K562 (cell line): ENCODE measurements around the gene PLCB1. TPM values are rescaled to one million over a fixed set of nuclear protein-coding genes. Genes with fewer than 3 reads are reported as not detected.

Source experiments
- ATAC-seq: fragments of 200-7000 bp; cut with Tn5 transposase; 3 replicates; pipeline ENCODE4 v1.9.1; 2020; ENCODE audit warnings: moderate library complexity
- BruUV-seq: library from RNA; stranded (reverse); fragments of 400-500 nt; replicated peaks from 2 replicates; lab custom pipeline; 2021; lab: Mats Ljungman, UMichigan
- CTCF ChIA-PET: fragments of 300-600 bp; formaldehyde crosslinking; extraction: SDS; loops from one replicate; lab custom pipeline; 2021; ENCODE audit warnings: low intra/inter-chr PET ratio; lab: Yijun Ruan, JAX
- POLR2A ChIA-PET: fragments of 300-600, 350-650 bp; sonication (Branson Sonifier 250); formaldehyde crosslinking; extraction: SDS; loops from one replicate; lab custom pipeline; 2021; ENCODE audit warnings: antibody characterized with exemption, inconsistent platforms; lab: Yijun Ruan, JAX
- DNase-seq, 4 experiments: peaks; one replicate each; pipeline versions ENCODE4 v3.0.0 to v3.0.0-alpha.2; 2011 to 2018; ENCODE audit warnings: low spot score in 3 of 4, mixed read lengths in 3 of 4; ENCODE audit errors: extremely low read depth in 1 of 4
- FAIRE-seq: peaks from 2 replicates; lab custom pipeline; 2011; peaks lifted over from hg19 to GRCh38; lab: Jason Lieb, UNC
- H2AFZ ChIP-seq: 2 replicates; pipeline ENCODE4 v1.6.0; 2011; ENCODE audit warnings: low read depth, low read length, control low read depth, inconsistent platforms
- H3K27ac ChIP-seq: fragments of 200-600 bp; 3 replicates; pipeline ENCODE4 v1.8.0; 2011; ENCODE audit warnings: low read depth, mild to moderate bottlenecking, control low read depth, inconsistent platforms, low read length, moderate library complexity, mixed read lengths; ENCODE audit errors: extremely low read depth
- H3K27me3 ChIP-seq, 2 experiments: fragments of 300-600 bp in 1 of 2; 2 replicates in 1 of 2; 3 replicates in 1 of 2; pipeline versions ENCODE4 v1.6.0 to v1.8.0; 2011; ENCODE audit warnings: inconsistent platforms in 2 of 2, low read length in 2 of 2, mild to moderate bottlenecking in 1 of 2, mixed read lengths in 1 of 2, moderate library complexity in 1 of 2; ENCODE audit not compliant: control insufficient read depth in 2 of 2, insufficient read depth in 2 of 2
- H3K36me3 ChIP-seq: fragments of 300-600 bp; 3 replicates; pipeline ENCODE4 v1.8.0; 2011; ENCODE audit warnings: mild to moderate bottlenecking, low read length, inconsistent platforms; ENCODE audit not compliant: control insufficient read depth, insufficient read depth
- H3K4me1 ChIP-seq, 2 experiments: fragments of 200-600 bp in 1 of 2; replicated peaks in 1 of 2; 2 replicates in 1 of 2; 3 replicates in 1 of 2; pipeline versions ENCODE4 v1.5.1 to v1.8.0; 2011; ENCODE audit warnings: inconsistent platforms in 2 of 2, low read length in 2 of 2, mild to moderate bottlenecking in 1 of 2, mixed read lengths in 1 of 2, moderate library complexity in 1 of 2; ENCODE audit not compliant: control insufficient read depth in 2 of 2, insufficient read depth in 2 of 2
- H3K4me2 ChIP-seq: 2 replicates; pipeline ENCODE4 v1.6.1; 2011; ENCODE audit warnings: low read length, control low read depth, inconsistent platforms, mixed read lengths; ENCODE audit not compliant: insufficient read depth
- H3K4me3 ChIP-seq: fragments of 200-600 bp; sonication (generic), shearing (Covaris generic); 2 replicates; pipeline ENCODE4 v1.5.1; 2016; ENCODE audit warnings: control low read depth, inconsistent platforms
- H3K79me2 ChIP-seq: fragments of 200-600 bp; 3 replicates; pipeline ENCODE4 v1.8.0; 2011; ENCODE audit warnings: low read length, inconsistent platforms; ENCODE audit not compliant: control insufficient read depth, insufficient read depth
- H3K9ac ChIP-seq, 2 experiments: 2 replicates each; pipeline versions ENCODE4 v1.6.0 to v1.6.1; 2011; ENCODE audit warnings: low read depth in 2 of 2, low read length in 2 of 2, control low read depth in 1 of 2, inconsistent platforms in 1 of 2, mild to moderate bottlenecking in 1 of 2, mixed read lengths in 1 of 2; ENCODE audit not compliant: insufficient read depth in 1 of 2
- H3K9me1 ChIP-seq: one replicate; pipeline ENCODE4 v1.6.0; 2011; ENCODE audit warnings: inconsistent platforms, mild to moderate bottlenecking, low read length, moderate library complexity; ENCODE audit not compliant: control insufficient read depth, insufficient read depth
- H3K9me3 ChIP-seq: replicated peaks from 2 replicates; pipeline ENCODE4 v1.5.1; 2011; ENCODE audit warnings: low read depth, low read length, inconsistent platforms; ENCODE audit not compliant: control insufficient read depth, insufficient read depth
- H4K20me1 ChIP-seq: replicated peaks from 2 replicates; pipeline ENCODE4 v1.6.1; 2011; ENCODE audit warnings: low read length, inconsistent platforms, mixed read lengths; ENCODE audit not compliant: control insufficient read depth, insufficient read depth
- C11orf30 ChIP-seq: fragments of 450-650 bp; IDR thresholded peaks from 2 replicates; pipeline ENCODE4 v1.6.1; 2016; ENCODE audit warnings: low read depth, mild to moderate bottlenecking
- CGGBP1 ChIP-seq: fragments of 250-450 bp; sonication (Bioruptor Pico); IDR thresholded peaks from 2 replicates; pipeline ENCODE4 v1.9.0; 2021; ENCODE audit warnings: mild to moderate bottlenecking
- FOXK1 ChIP-seq: sonication (generic); formaldehyde crosslinking; IDR thresholded peaks from 2 replicates; pipeline ENCODE4 v1.8.0; 2022; ENCODE audit warnings: missing genetic modification reagents, mild to moderate bottlenecking, borderline replicate concordance
- GTF2E2 ChIP-seq: fragments of 200-800 bp; sonication (Bioruptor generic); IDR thresholded peaks from 2 replicates; pipeline ENCODE4 v1.6.1; 2016; ENCODE audit warnings: missing genetic modification characterization, missing compliant biosample characterization
- MAFF ChIP-seq: IDR thresholded peaks from 2 replicates; pipeline ENCODE4 v1.6.1; 2012; ENCODE audit warnings: low read length, improper control_type of control experiment
- MAFG ChIP-seq: fragments of 450-650 bp; conservative IDR thresholded peaks from 2 replicates; pipeline ENCODE4 v1.6.1; 2016; ENCODE audit warnings: missing genetic modification characterization, missing compliant biosample characterization
- MAFK ChIP-seq: IDR thresholded peaks from 2 replicates; pipeline ENCODE4 v1.6.1; 2011; ENCODE audit warnings: low read length, improper control_type of control experiment
- PATZ1 ChIP-seq: fragments of 250-450 bp; sonication (Bioruptor Pico); IDR thresholded peaks from 2 replicates; pipeline ENCODE4 v1.5.0; 2020; ENCODE audit warnings: mild to moderate bottlenecking, borderline replicate concordance
- RBM25 ChIP-seq: fragments of 200-400 bp; formaldehyde crosslinking; IDR thresholded peaks from 2 replicates; pipeline ENCODE4 v1.6.1; 2018; ENCODE audit warnings: low read length, low read depth, moderate library complexity; ENCODE audit not compliant: severe bottlenecking
- SOX6 ChIP-seq: fragments of 450-650 bp; IDR thresholded peaks from 2 replicates; pipeline ENCODE4 v1.6.1; 2014; ENCODE audit warnings: mild to moderate bottlenecking
- ZFP30 ChIP-seq: fragments of 250-450 bp; sonication (Bioruptor Pico); IDR thresholded peaks from 2 replicates; pipeline ENCODE4 v1.8.0; 2022; ENCODE audit warnings: moderate library complexity, mild to moderate bottlenecking, inconsistent platforms, borderline replicate concordance
- ZNF124 ChIP-seq: sonication (generic); formaldehyde crosslinking; IDR thresholded peaks from 2 replicates; pipeline ENCODE4 v1.8.1; 2022; ENCODE audit warnings: missing genetic modification reagents
- ZNF316 ChIP-seq: fragments of 450-650 bp; IDR thresholded peaks from 2 replicates; pipeline ENCODE4 v1.6.1; 2016
- ZNF655 ChIP-seq: fragments of 250-450 bp; sonication (Bioruptor Pico); IDR thresholded peaks from 2 replicates; pipeline ENCODE4 v1.5.0; 2021
- WGBS: fragments of 100-300 bp; shearing (Covaris generic); methylation state at CpG from one replicate; pipeline ENCODE4 v1.1.6; 2016; ENCODE audit warnings: low coverage, mixed read lengths; ENCODE audit not compliant: insufficient coverage; ENCODE audit errors: missing lambda C conversion rate; 5-methylcytosine and 5-hydroxymethylcytosine counted together
- in situ Hi-C: fragments of 300-500 bp; cut with MboI; formaldehyde crosslinking; loops from 4 replicates; pipeline ENCODE4 v1.15.0; 2018; ENCODE audit warnings: inconsistent platforms, mixed read lengths
- intact Hi-C: fragments of 100-400 bp; cut with micrococcal nuclease; formaldehyde crosslinking; loops from 2 replicates; pipeline ENCODE4 v1.14.2; 2022
- polyA plus RNA-seq, 8 experiments: library from polyadenylated mRNA; depleted of rRNA in 4 of 8; stranded (reverse) in 5 of 8; unstranded in 3 of 8; fragments of >200 nt; fragmentation: Nextera tagmentation in 2 of 8; fragmentation: Illumina TruSeq in 1 of 8; extraction: Ambion mirVana in 2 of 8; extraction: Trizol in 1 of 8; gene quantifications; 2 replicates each; pipeline versions ENCODE4 v1.2.1 to v1.2.3, GENCODE V29; 2011 to 2014; ENCODE audit warnings: inconsistent platforms in 1 of 8, missing spikeins in 1 of 8
- total RNA-seq, 7 experiments: library from RNA; depleted of rRNA in 6 of 7; stranded (reverse); fragments of >200 nt in 6 of 7; fragmentation: Illumina TruSeq in 2 of 7; extraction: Trizol in 2 of 7; gene quantifications; 2 replicates each; pipeline versions ENCODE4 v1.2.1 to v1.2.3, GENCODE V29; 2011 to 2021; ENCODE audit warnings: low replicate concordance in 1 of 7

Gene PLCB1
- total and polyA plus RNA-seq, 9 of the 15 experiments (the other 6 are each of a cell fraction or from before 2014, with no cell fraction given) = 0.34 to 3.1 (median 1.3) TPM

GRCh38 chr20:8510808-8511207, 378.7 kb downstream of the PLCB1 start:
- CTCF ChIA-PET = no interaction called here
- intact Hi-C loops = no loop called here
- Histone ChIP-seq H3K79me2 (no peaks in the 10 kb centered on the region), H3K4me1 (no peaks in the 10 kb centered on the region), H3K4me3 (no peak overlapping the region), H3K9me1 (no peaks in the 10 kb centered on the region), H3K36me3 (no peaks in the 10 kb centered on the region), H4K20me1 (no peaks in the 10 kb centered on the region), H3K9ac (no peak overlapping the region), H3K27me3 (no peaks in the 10 kb centered on the region), H3K4me2 (no peak overlapping the region), H3K27ac (no peak overlapping the region), H3K9me3 (0 out of 2 replicates have a peak, but pooled peaks cover 2% of the 10 kb centered on the region), H2AFZ (no peak overlapping the region)
- no TSS peak for BruUV-seq
- in situ Hi-C loops = no loop called here
- POLR2A ChIA-PET = no interaction called here
- no peak for DNase-seq
- no peak for FAIRE-seq
- peak; percentile 27; the same call in 1 of the 2 replicates for TF ChIP-seq MAFK
- peak; percentile 46; the same call in 1 of the 2 replicates for TF ChIP-seq ZNF316
- TF ChIP-seq ZNF124 (CRISPR knock-in tag) = no peak
- peak; percentile 25; the same call in 1 of the 2 replicates for TF ChIP-seq MAFF
- TF ChIP-seq MAFG (tag) = 0 out of 2 replicates have a peak, but pooled peaks have one; percentile 9
- ATAC-seq = no peak

GRCh38 chr20:8512003-8512402, 379.9 kb downstream of the PLCB1 start:
- CTCF ChIA-PET = no interaction called here
- POLR2A ChIA-PET = no interaction called here
- no peak overlapping the region for H2AFZ ChIP-seq
- H3K4me2 ChIP-seq = no peak overlapping the region
- in situ Hi-C loops = no loop called here
- H3K27me3 ChIP-seq = no peaks in the 10 kb centered on the region
- H3K4me1 ChIP-seq = no peaks in the 10 kb centered on the region
- no TSS peak for BruUV-seq
- intact Hi-C loops = no loop called here
- H3K9ac ChIP-seq = no peak overlapping the region
- DNase-seq = no peak
- 0% methylated on average over 5 of the region's 5 CpGs for WGBS
- H3K27ac ChIP-seq = no peak overlapping the region
- H3K9me3 ChIP-seq = 0 out of 2 replicates have a peak, but pooled peaks cover 2% of the 10 kb centered on the region
- no peaks in the 10 kb centered on the region for H4K20me1 ChIP-seq
- H3K36me3 ChIP-seq = no peaks in the 10 kb centered on the region
- H3K9me1 ChIP-seq = no peaks in the 10 kb centered on the region
- H3K4me3 ChIP-seq = no peak overlapping the region
- H3K79me2 ChIP-seq = no peaks in the 10 kb centered on the region
- FAIRE-seq = no peak
- ATAC-seq = no peak
- TF ChIP-seq FOXK1 (CRISPR knock-in tag) (no peak), MAFF (peak; percentile 52; the same call in 1 of the 2 replicates), ZNF655 (no peak), C11orf30 (peak; percentile 17; the same call in 1 of the 2 replicates), ZFP30 (no peak), CGGBP1 (CRISPR knock-in tag) (no peak), GTF2E2 (tag) (no peak), PATZ1 (CRISPR knock-in tag) (no peak), ZNF316 (peak; percentile 48; the same call in 1 of the 2 replicates), SOX6 (no peak), MAFK (peak; percentile 64), RBM25 (no peak)
